ENCODE measurements around the gene TRPM6.

Gene TRPM6

DNA sequence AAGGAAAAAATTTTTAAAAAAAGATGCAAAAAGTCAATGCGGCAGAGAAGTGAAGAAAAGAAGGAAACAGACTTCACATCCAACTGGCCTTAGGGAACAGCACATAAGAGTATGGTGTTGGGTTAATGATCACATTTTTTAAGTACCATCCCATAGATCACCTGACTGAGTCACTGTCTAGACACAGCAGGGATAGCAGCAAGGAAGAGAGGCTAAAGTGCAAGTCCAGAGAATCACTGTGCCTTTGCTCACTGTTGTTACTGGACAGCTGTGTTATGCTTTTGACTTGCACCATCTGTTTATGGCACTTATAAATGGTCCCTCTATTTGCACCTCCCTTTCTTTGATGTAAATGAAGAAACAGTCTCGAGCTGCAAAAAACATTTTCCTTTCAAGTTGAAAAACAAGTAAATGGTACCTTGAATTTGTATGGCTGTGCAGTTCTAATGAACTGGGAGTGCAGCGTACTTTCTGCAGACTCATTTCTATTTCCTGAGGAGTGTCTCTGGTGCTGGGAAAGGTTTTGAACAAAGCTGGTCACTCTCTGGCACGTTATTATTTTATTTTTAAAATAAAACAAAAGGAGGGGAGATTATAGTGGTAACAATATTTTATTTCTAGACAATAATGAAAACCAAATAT is 84.2 kb downstream of the TRPM6 start:
- no peak overlapping the region for H3K4me3 ChIP-seq (ENCODE audit: low read depth, low read length)
- TF ChIP-seq, protein P1, sequence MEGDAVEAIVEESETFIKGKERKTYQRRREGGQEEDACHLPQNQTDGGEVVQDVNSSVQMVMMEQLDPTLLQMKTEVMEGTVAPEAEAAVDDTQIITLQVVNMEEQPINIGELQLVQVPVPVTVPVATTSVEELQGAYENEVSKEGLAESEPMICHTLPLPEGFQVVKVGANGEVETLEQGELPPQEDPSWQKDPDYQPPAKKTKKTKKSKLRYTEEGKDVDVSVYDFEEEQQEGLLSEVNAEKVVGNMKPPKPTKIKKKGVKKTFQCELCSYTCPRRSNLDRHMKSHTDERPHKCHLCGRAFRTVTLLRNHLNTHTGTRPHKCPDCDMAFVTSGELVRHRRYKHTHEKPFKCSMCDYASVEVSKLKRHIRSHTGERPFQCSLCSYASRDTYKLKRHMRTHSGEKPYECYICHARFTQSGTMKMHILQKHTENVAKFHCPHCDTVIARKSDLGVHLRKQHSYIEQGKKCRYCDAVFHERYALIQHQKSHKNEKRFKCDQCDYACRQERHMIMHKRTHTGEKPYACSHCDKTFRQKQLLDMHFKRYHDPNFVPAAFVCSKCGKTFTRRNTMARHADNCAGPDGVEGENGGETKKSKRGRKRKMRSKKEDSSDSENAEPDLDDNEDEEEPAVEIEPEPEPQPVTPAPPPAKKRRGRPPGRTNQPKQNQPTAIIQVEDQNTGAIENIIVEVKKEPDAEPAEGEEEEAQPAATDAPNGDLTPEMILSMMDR (IDR thresholded peaks at IDR 0.05; ENCODE audit: borderline replicate concordance, insufficient read depth, low read depth, low read length): no peak

DNA sequence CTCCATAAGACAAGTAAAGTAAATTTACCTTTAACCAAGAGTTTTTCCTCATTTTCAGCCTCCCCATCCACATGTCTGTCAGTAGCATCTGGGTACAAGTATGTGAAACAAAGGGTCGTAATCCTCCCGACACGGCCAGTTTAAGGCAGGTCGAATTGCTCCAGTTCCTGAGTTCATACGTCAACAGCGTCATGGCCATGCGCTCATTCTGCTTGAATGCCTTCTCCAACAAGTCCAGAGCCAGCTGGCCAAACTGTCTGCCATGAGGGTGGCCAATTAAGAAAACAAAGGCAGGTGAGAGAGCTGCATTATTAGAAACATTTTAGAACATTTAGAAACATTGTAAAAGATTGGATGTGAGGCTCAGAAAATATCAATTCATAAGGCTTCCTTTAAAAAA is 87.5 kb downstream of the TRPM6 start:
- TF ChIP-seq, protein P1 (IDR thresholded peaks at IDR 0.05; ENCODE audit: borderline replicate concordance, insufficient read depth, low read depth, low read length): no peak
- H3K4me3 ChIP-seq (ENCODE audit: low read depth, low read length): no peak overlapping the region

DNA sequence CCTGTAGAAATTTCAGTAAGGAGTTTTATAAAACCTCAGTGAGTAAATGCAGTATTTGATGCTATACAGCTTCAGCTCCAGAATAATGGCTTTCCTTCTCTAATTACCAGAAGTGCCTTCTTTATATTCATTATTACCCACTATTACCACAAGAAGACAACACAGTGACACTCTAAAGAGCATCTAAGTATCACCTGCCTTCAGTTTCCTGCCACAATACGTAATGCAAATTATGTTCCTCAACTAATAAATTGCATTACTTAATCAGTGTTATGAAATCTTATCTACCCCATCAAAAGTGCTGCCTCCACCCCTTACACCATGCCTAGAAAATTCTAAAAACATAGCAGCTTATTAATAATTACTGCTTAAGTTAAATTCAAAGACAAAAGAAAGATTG is 91.9 kb downstream of the TRPM6 start:
- H3K4me3 ChIP-seq (ENCODE audit: low read depth, low read length): no peak overlapping the region
- TF ChIP-seq, protein P1 (IDR thresholded peaks at IDR 0.05; ENCODE audit: borderline replicate concordance, insufficient read depth, low read depth, low read length): no peak

DNA sequence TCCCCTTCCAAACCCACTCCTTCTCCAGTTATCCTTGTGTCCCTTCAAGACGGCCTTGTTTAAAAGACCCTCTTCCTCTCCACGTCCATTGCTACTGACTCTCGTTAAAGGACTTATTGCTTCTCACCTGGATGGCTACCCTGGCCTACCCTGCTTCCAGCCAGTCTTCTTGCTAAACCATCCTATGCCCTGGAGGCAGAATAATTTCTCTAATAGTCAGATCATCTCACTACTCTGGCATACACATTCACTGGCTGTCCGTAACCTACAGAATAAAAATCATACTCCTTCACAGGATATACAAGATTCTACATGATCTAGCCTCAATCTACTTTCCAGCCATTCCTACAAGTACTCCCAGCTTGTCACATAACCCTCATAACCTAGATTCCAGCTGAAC is 92.6 kb downstream of the TRPM6 start:
- TF ChIP-seq, protein P1 (IDR thresholded peaks at IDR 0.05; ENCODE audit: borderline replicate concordance, insufficient read depth, low read depth, low read length): no peak
- no peak overlapping the region for H3K4me3 ChIP-seq (ENCODE audit: low read depth, low read length)

DNA sequence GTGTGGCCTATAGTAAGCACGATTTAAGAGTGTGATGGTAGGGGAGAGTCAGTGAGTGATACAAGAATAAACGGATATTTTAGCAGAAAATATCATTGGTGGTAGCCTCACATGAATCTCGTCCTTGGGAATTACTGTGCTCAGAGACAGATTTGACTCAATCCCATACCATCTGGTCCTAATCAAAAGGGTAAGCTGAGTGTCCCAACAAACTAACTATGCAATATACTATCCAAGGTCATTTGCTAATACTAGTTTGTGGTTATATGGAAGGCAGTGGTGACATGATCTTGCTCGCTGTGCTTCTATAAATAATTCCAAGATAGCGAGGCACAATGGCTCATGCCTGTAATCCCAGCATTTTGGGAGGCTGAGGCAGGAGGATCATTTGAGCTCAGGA is 103.2 kb downstream of the TRPM6 start:
- TF ChIP-seq, protein P1 (IDR thresholded peaks at IDR 0.05; ENCODE audit: borderline replicate concordance, insufficient read depth, low read depth, low read length): no peak
- H3K4me3 ChIP-seq (ENCODE audit: low read depth, low read length): no peak overlapping the region

DNA sequence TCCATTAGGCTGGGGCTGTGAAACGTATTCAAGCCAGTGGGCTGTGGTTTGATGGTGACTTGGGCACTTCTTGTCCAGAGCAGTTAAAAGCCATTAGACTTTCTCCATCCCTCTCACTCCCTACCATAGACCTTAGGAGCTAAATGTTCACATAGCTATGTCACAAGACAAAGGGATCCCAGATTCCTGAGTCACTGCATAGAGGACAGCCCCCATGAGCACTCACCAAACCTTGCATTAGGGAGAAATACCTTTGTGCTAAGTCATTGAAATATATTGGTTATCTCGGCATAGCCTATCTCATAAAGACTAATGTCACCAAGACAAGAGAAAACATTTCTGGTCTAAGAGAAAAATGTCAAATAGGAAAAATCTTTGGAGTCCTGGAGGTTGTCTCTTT is 104.3 kb downstream of the TRPM6 start:
- H3K4me3 ChIP-seq (ENCODE audit: low read depth, low read length): no peak overlapping the region
- TF ChIP-seq, protein P1 (IDR thresholded peaks at IDR 0.05; ENCODE audit: borderline replicate concordance, insufficient read depth, low read depth, low read length): no peak

DNA sequence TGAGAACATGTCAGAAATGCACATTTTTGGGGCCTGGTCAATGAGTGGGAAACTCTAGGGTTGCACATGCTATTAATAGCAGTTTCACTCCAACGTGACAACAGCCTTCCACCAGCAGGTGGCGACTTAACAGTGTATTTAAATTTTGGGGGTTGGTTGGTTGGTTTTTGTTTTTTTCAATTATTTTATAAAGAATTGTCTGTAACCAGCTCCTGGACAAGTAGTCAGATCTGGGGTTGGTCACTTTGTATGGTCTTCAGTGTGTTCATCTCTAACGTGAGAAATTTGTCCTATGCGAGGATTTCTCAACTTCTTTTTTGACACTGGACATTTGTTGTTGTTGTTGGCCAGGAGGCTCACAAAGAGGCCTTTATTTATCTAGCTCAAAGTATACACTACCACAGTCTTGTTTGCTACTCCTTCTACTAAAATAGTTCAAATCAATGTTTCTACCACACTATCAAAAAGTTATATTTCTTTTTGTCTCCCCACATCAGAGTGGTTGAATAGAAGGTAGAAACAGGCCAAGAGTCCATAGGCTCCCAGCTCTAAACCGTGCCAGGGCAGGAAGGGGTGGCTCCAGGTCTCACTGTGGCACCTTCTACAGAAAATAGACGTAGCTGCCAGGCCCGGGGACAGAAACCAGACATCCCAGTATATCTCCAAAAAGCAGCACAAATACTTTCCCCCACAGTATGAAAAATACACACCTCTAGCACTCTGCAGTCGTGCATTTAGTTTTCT is 110.4 kb downstream of the TRPM6 start:
- TF ChIP-seq, protein P1 (IDR thresholded peaks at IDR 0.05; ENCODE audit: borderline replicate concordance, insufficient read depth, low read depth, low read length): peak; percentile 47; the same call in 1 of the 2 replicates
- H3K4me3 ChIP-seq (ENCODE audit: low read depth, low read length): no peak overlapping the region

Data from GM12875 (cell line).